Esophagus squamous epithelium (tissue), 4 donors: ENCODE data around the gene RND1.

Experiments
- CTCF ChIP-seq, 6 experiments: fragments of 450-650 bp in 4 of 6; fragments of 200-600 bp in 2 of 6; sonication (generic) in 2 of 6; IDR thresholded peaks; one replicate each; pipeline ENCODE4 v1.5.1; 2016 to 2019; ENCODE audit warnings: antibody characterized with exemption in 6 of 6, mild to moderate bottlenecking in 4 of 6, moderate library complexity in 4 of 6
- POLR2A ChIP-seq, 4 donors: fragments of 450-650 bp; IDR thresholded peaks; one replicate each; pipeline ENCODE4 v1.6.1; 2017; ENCODE audit warnings: antibody characterized with exemption in 4 of 4, mild to moderate bottlenecking in 4 of 4, moderate library complexity in 3 of 4

GRCh38 chr12:48816143-48816854, 49.4 kb downstream of the RND1 start:
- TF ChIP-seq CTCF (IDR thresholded peaks at IDR 0.05) (no peak), POLR2A (IDR thresholded peaks at IDR 0.05) (no peak)
